Urinary bladder (tissue), 4 donors: ENCODE measurements around the gene ATAD3B. TPM values are rescaled to one million over a fixed set of nuclear protein-coding genes. Genes with fewer than 3 reads are reported as not detected.

Source experiments
- DNase-seq: peaks from one replicate; pipeline ENCODE4 v3.0.0-alpha.2; 2015; ENCODE audit errors: extremely low spot score
- H3K27ac ChIP-seq: one replicate; pipeline ENCODE4 v1.5.1; 2013; ENCODE audit warnings: low read depth, mild to moderate bottlenecking, moderate library complexity
- H3K36me3 ChIP-seq: one replicate; pipeline ENCODE4 v1.6.1; 2013; ENCODE audit warnings: mild to moderate bottlenecking, moderate library complexity; ENCODE audit not compliant: insufficient read depth
- H3K4me1 ChIP-seq: one replicate; pipeline ENCODE4 v1.6.1; 2013; ENCODE audit warnings: mild to moderate bottlenecking, moderate library complexity; ENCODE audit not compliant: insufficient read depth
- H3K4me3 ChIP-seq: one replicate; pipeline ENCODE4 v1.5.1; 2013; ENCODE audit warnings: low read depth, low read length
- WGBS: extraction: QIAGEN DNeasy Blood & Tissue Kit; methylation state at CpG from one replicate; pipeline ENCODE4 v1.1.7; 2013; 5-methylcytosine and 5-hydroxymethylcytosine counted together
- polyA plus RNA-seq: library from polyadenylated mRNA; stranded (reverse); fragments of 200-250 nt; gene quantifications from one replicate; pipeline ENCODE4 v1.2.3, GENCODE V29; 2013
- total RNA-seq: library from RNA; depleted of rRNA; stranded (reverse); fragments of >200 nt; gene quantifications from one replicate; pipeline ENCODE4 v1.2.3, GENCODE V29; 2014
- donor health status: healthy with polysubstance abuse.
- donor health status: healthy.

The ATAD3B gene
- total and polyA plus RNA-seq, 2 donors = 11.3 to 14.3 TPM

GRCh38 chr1:1429671-1430073 is 41.9 kb upstream of the ATAD3B start:
- Histone ChIP-seq H3K27ac (peak overlapping the region; percentile 11), H3K36me3 (no peaks in the 10 kb centered on the region), H3K4me3 (no peak overlapping the region), H3K4me1 (no peaks in the 10 kb centered on the region)
- no peak for DNase-seq
- 45% methylated on average over 6 of the region's 6 CpGs for WGBS

GRCh38 chr1:1430114-1430982 is 41.2 kb upstream of the ATAD3B start:
- no peaks in the 10 kb centered on the region for H3K36me3 ChIP-seq
- peak overlapping the region; percentile 92 for H3K27ac ChIP-seq
- WGBS = 10% methylated on average over 35 of the region's 35 CpGs
- DNase-seq = no peak
- no peaks in the 10 kb centered on the region for H3K4me1 ChIP-seq
- no peak overlapping the region for H3K4me3 ChIP-seq

GRCh38 chr1:1430992-1431844 is 40.3 kb upstream of the ATAD3B start:
- no peaks in the 10 kb centered on the region for H3K4me1 ChIP-seq
- peak overlapping the region; percentile 95 for H3K27ac ChIP-seq
- WGBS = 43% methylated on average over 18 of the region's 18 CpGs
- no peak for DNase-seq
- H3K4me3 ChIP-seq = no peak overlapping the region
- H3K36me3 ChIP-seq = no peaks in the 10 kb centered on the region

GRCh38 chr1:1431845-1432273 is 39.7 kb upstream of the ATAD3B start:
- H3K4me1 ChIP-seq = no peaks in the 10 kb centered on the region
- H3K36me3 ChIP-seq = no peaks in the 10 kb centered on the region
- DNase-seq = no peak
- no peak overlapping the region for H3K4me3 ChIP-seq
- WGBS = 33% methylated on average over 5 of the region's 5 CpGs
- peak overlapping the region; percentile 95 for H3K27ac ChIP-seq

- DNase-seq = no peak
- Histone ChIP-seq H3K27ac (peak overlapping the region; percentile 95), H3K4me1 (no peaks in the 10 kb centered on the region), H3K36me3 (no peaks in the 10 kb centered on the region), H3K4me3 (no peak overlapping the region)
- 56% methylated on average over 28 of the region's 28 CpGs for WGBS
These were observed 39.2 kb upstream of the ATAD3B start for GRCh38 chr1:1432274-1432950.

GRCh38 chr1:1432951-1433803 is 38.4 kb upstream of the ATAD3B start:
- peak overlapping the region; percentile 95 for H3K27ac ChIP-seq
- no peaks in the 10 kb centered on the region for H3K4me1 ChIP-seq
- WGBS = 41% methylated on average over 34 of the region's 34 CpGs
- no peaks in the 10 kb centered on the region for H3K36me3 ChIP-seq
- no peak overlapping the region for H3K4me3 ChIP-seq
- no peak for DNase-seq

GRCh38 chr1:1433804-1434130 is 37.8 kb upstream of the ATAD3B start:
- WGBS = 12% methylated on average over 12 of the region's 12 CpGs
- H3K4me1 ChIP-seq = no peaks in the 10 kb centered on the region

GRCh38 chr1:1434131-1434823 is 37.3 kb upstream of the ATAD3B start:
- H3K4me3 ChIP-seq = no peak overlapping the region
- 5% methylated on average over 32 of the region's 32 CpGs for WGBS
- peak overlapping the region; percentile 95 for H3K27ac ChIP-seq
- H3K4me1 ChIP-seq = no peaks in the 10 kb centered on the region
- H3K36me3 ChIP-seq = no peaks in the 10 kb centered on the region
- DNase-seq = no peak

More at GRCh38 chr1:1433804-1434130, 37.8 kb upstream of the ATAD3B start:
- peak overlapping the region; percentile 95 for H3K27ac ChIP-seq
- no peak overlapping the region for H3K4me3 ChIP-seq
- no peak for DNase-seq
- no peaks in the 10 kb centered on the region for H3K36me3 ChIP-seq

GRCh38 chr1:1434824-1435105 is 36.8 kb upstream of the ATAD3B start:
- Histone ChIP-seq H3K27ac (peak overlapping the region; percentile 95), H3K4me3 (no peak overlapping the region), H3K4me1 (no peaks in the 10 kb centered on the region), H3K36me3 (no peaks in the 10 kb centered on the region)
- DNase-seq = no peak
- WGBS = 53% methylated on average over 4 of the region's 4 CpGs

- no peak for DNase-seq
- H3K27ac ChIP-seq = peak within 1 kb of the TSS; percentile 95
- H3K36me3 ChIP-seq = no peaks in the 10 kb centered on the region
- H3K4me3 ChIP-seq = peak within 1 kb of the TSS; percentile 66
- WGBS = 6% methylated on average over 89 of the region's 89 CpGs
- no peaks in the 10 kb centered on the region for H3K4me1 ChIP-seq
These were observed 36.3 kb upstream of the ATAD3B start, which contains the start of gene VWA1 for GRCh38 chr1:1435106-1435903. VWA1 (plus strand) TSS chr1:1435690; CDS start chr1:1435749, 59 bp downstream.

GRCh38 chr1:1435911-1436629 is 35.5 kb upstream of the ATAD3B start:
- peak overlapping the region; percentile 66 for H3K4me3 ChIP-seq
- no peaks in the 10 kb centered on the region for H3K4me1 ChIP-seq

More at GRCh38 chr1:1435911-1436629, 35.5 kb upstream of the ATAD3B start:
- DNase-seq = no peak
- Histone ChIP-seq H3K27ac (no peak overlapping the region), H3K36me3 (no peaks in the 10 kb centered on the region)
- 11% methylated on average over 40 of the region's 40 CpGs for WGBS
